IMR-90 (cell line): Measurements from ENCODE around the gene PRSS33. TPM values are rescaled to one million over a fixed set of nuclear protein-coding genes. Genes with fewer than 3 reads are reported as not detected.

Source experiments
- ATAC-seq: fragments of 200-7000 bp; cut with Tn5 transposase; 2 replicates; pipeline ENCODE4 v1.9.1; 2020; ENCODE audit warnings: low read depth, mild to moderate bottlenecking, moderate library complexity
- BruUV-seq: library from RNA; stranded (reverse); fragments of 400-500 nt; replicated peaks from 2 replicates; lab custom pipeline; 2021; lab: Mats Ljungman, UMichigan
- CTCF ChIA-PET: fragments of 300-600 bp; formaldehyde crosslinking; extraction: SDS; loops from one replicate; lab custom pipeline; 2021; ENCODE audit warnings: antibody characterized with exemption; lab: Yijun Ruan, JAX
- POLR2A ChIA-PET: fragments of 300-600 bp; sonication (Branson Sonifier 250); formaldehyde crosslinking; loops from one replicate; lab custom pipeline; 2022; ENCODE audit warnings: antibody characterized with exemption; ENCODE audit not compliant: unreplicated experiment; lab: Charles Lee
- DNase-seq: peaks from one replicate; pipeline ENCODE4 v3.0.0; 2013
- H2AFZ ChIP-seq: replicated peaks from 2 replicates; pipeline ENCODE3; 2013; ENCODE audit warnings: low read length, mild to moderate bottlenecking; ENCODE audit not compliant: poor library complexity
- H2AK5ac ChIP-seq: 2 replicates; pipeline ENCODE4 v1.6.1; 2013; ENCODE audit warnings: low read depth, low read length, inconsistent platforms
- H2AK9ac ChIP-seq: replicated peaks from 2 replicates; pipeline ENCODE3; 2013; ENCODE audit warnings: mild to moderate bottlenecking, low read depth, low read length, moderate library complexity; ENCODE audit not compliant: poor library complexity
- H2BK120ac ChIP-seq: 2 replicates; pipeline ENCODE4 v1.6.1; 2013; ENCODE audit warnings: low read depth, low read length, inconsistent platforms
- H2BK15ac ChIP-seq: 3 replicates; pipeline ENCODE4 v1.6.1; 2013; ENCODE audit warnings: low read depth, low read length, inconsistent platforms
- H2BK20ac ChIP-seq: 2 replicates; pipeline ENCODE4 v1.6.1; 2013; ENCODE audit warnings: low read depth, mild to moderate bottlenecking, inconsistent platforms, low read length, moderate library complexity
- H2BK5ac ChIP-seq: 2 replicates; pipeline ENCODE4 v1.6.1; 2013; ENCODE audit warnings: mild to moderate bottlenecking, low read depth, low read length, inconsistent platforms; ENCODE audit not compliant: poor library complexity, severe bottlenecking
- H3K14ac ChIP-seq: replicated peaks from 2 replicates; pipeline ENCODE4 v1.6.1; 2013; ENCODE audit warnings: low read depth, low read length, inconsistent platforms
- H3K18ac ChIP-seq: 2 replicates; pipeline ENCODE4 v1.6.1; 2013; ENCODE audit warnings: low read depth, low read length, control low read depth
- H3K23ac ChIP-seq: 2 replicates; pipeline ENCODE4 v1.6.1; 2013; ENCODE audit warnings: low read depth, low read length, inconsistent platforms
- H3K27ac ChIP-seq: 2 replicates; pipeline ENCODE4 v1.5.1; 2013; ENCODE audit warnings: mild to moderate bottlenecking, control low read depth, low read length; ENCODE audit not compliant: insufficient read depth
- H3K27me3 ChIP-seq: 2 replicates; pipeline ENCODE4 v1.6.1; 2013; ENCODE audit warnings: low read length; ENCODE audit not compliant: control insufficient read depth, insufficient read depth
- H3K36me3 ChIP-seq: 2 replicates; pipeline ENCODE4 v1.6.1; 2013; ENCODE audit warnings: low read length, mixed read lengths; ENCODE audit not compliant: control insufficient read depth, insufficient read depth
- H3K4ac ChIP-seq: 2 replicates; pipeline ENCODE4 v1.6.1; 2013; ENCODE audit warnings: low read depth, low read length, inconsistent platforms
- H3K4me1 ChIP-seq: 2 replicates; pipeline ENCODE4 v1.6.1; 2013; ENCODE audit warnings: low read length, mixed read lengths; ENCODE audit not compliant: control insufficient read depth, insufficient read depth
- H3K4me2 ChIP-seq: 2 replicates; pipeline ENCODE4 v1.6.1; 2013; ENCODE audit warnings: low read depth, mild to moderate bottlenecking, control low read depth, low read length, moderate library complexity
- H3K4me3 ChIP-seq: 2 replicates; pipeline ENCODE4 v1.5.1; 2013; ENCODE audit warnings: low read depth, mild to moderate bottlenecking, control low read depth, low read length, moderate library complexity; ENCODE audit not compliant: insufficient read depth
- H3K56ac ChIP-seq: 2 replicates; pipeline ENCODE4 v1.6.1; 2013; ENCODE audit warnings: low read length, inconsistent platforms; ENCODE audit not compliant: insufficient read depth; ENCODE audit errors: extremely low read depth
- H3K79me1 ChIP-seq, 2 experiments: 2 replicates each; pipeline ENCODE4 v1.6.1; 2013; ENCODE audit warnings: low read length in 2 of 2, inconsistent platforms in 1 of 2, low read depth in 1 of 2
- H3K9ac ChIP-seq: 2 replicates; pipeline ENCODE4 v1.6.1; 2013; ENCODE audit warnings: low read depth, low read length, control low read depth
- H3K9me1 ChIP-seq: 2 replicates; pipeline ENCODE4 v1.6.1; 2013; ENCODE audit warnings: low read length, inconsistent platforms; ENCODE audit not compliant: insufficient read depth
- H3K9me3 ChIP-seq: 2 replicates; pipeline ENCODE4 v1.6.1; 2013; ENCODE audit warnings: low read length; ENCODE audit not compliant: control insufficient read depth, insufficient read depth
- H4K20me1 ChIP-seq: 2 replicates; pipeline ENCODE4 v1.6.1; 2013; ENCODE audit warnings: low read length, inconsistent platforms; ENCODE audit not compliant: insufficient read depth
- H4K5ac ChIP-seq: 2 replicates; pipeline ENCODE4 v1.6.1; 2013; ENCODE audit warnings: mild to moderate bottlenecking, low read depth, low read length, control low read depth
- H4K8ac ChIP-seq, 2 experiments: 2 replicates each; pipeline ENCODE4 v1.6.1; 2013; ENCODE audit warnings: low read depth in 2 of 2, low read length in 2 of 2, control low read depth in 1 of 2, inconsistent platforms in 1 of 2
- H4K91ac ChIP-seq: 2 replicates; pipeline ENCODE4 v1.6.1; 2013; ENCODE audit warnings: low read depth, low read length, inconsistent platforms; ENCODE audit not compliant: insufficient read depth
- CEBPB ChIP-seq: IDR thresholded peaks from 2 replicates; pipeline ENCODE4 v1.6.1; 2012; ENCODE audit warnings: low read depth, low read length, improper control_type of control experiment
- CHD1 ChIP-seq: IDR thresholded peaks from 2 replicates; pipeline ENCODE4 v1.6.1; 2012; ENCODE audit warnings: low read depth, low read length, improper control_type of control experiment
- CTCF ChIP-seq: conservative IDR thresholded peaks from 2 replicates; pipeline ENCODE4 v1.5.1; 2012; ENCODE audit warnings: mild to moderate bottlenecking, low read depth, low read length, improper control_type of control experiment
- FOS ChIP-seq: fragments of 150-350 bp; IDR thresholded peaks from 2 replicates; pipeline ENCODE4 v1.6.1; 2016; ENCODE audit warnings: low read depth, low read length
- MAFK ChIP-seq: IDR thresholded peaks from 2 replicates; pipeline ENCODE4 v1.6.1; 2012; ENCODE audit warnings: low read depth, low read length, improper control_type of control experiment
- MAZ ChIP-seq: IDR thresholded peaks from 2 replicates; pipeline ENCODE4 v1.6.1; 2012; ENCODE audit warnings: low read depth, mild to moderate bottlenecking, low read length, improper control_type of control experiment, moderate library complexity, borderline replicate concordance
- MXI1 ChIP-seq: IDR thresholded peaks from 2 replicates; pipeline ENCODE4 v1.6.1; 2012; ENCODE audit warnings: low read depth, mild to moderate bottlenecking, low read length, moderate library complexity, borderline replicate concordance
- NFE2L2 ChIP-seq: fragments of 150-350 bp; IDR thresholded peaks from 2 replicates; pipeline ENCODE4 v1.6.1; 2016; ENCODE audit warnings: low read depth, mild to moderate bottlenecking, low read length
- POLR2A ChIP-seq: IDR thresholded peaks from 2 replicates; pipeline ENCODE4 v1.6.1; 2012; ENCODE audit warnings: mild to moderate bottlenecking, low read depth, low read length
- RAD21 ChIP-seq: IDR thresholded peaks from 2 replicates; pipeline ENCODE4 v1.6.1; 2012; ENCODE audit warnings: low read length, improper control_type of control experiment
- RCOR1 ChIP-seq: IDR thresholded peaks from 2 replicates; pipeline ENCODE4 v1.6.1; 2012; ENCODE audit warnings: mild to moderate bottlenecking, low read length, improper control_type of control experiment; ENCODE audit not compliant: insufficient replicate concordance
- SMC3 ChIP-seq: fragments of 150-350 bp; IDR thresholded peaks from 2 replicates; pipeline ENCODE4 v1.6.1; 2016; ENCODE audit warnings: low read depth, mild to moderate bottlenecking, antibody characterized with exemption, low read length, moderate library complexity
- USF2 ChIP-seq: fragments of 150-350 bp; IDR thresholded peaks from 2 replicates; pipeline ENCODE4 v1.6.1; 2017; ENCODE audit warnings: mild to moderate bottlenecking, antibody characterized with exemption, low read length, low read depth
- WGBS, 2 experiments: methylation state at CpG; one replicate each; pipeline versions ENCODE4 v1.1.5 to v1.1.7; 2013; ENCODE audit warnings: missing lambda C conversion rate in 2 of 2; ENCODE audit not compliant: insufficient read length in 1 of 2; ENCODE audit errors: extremely low coverage in 2 of 2; 5-methylcytosine and 5-hydroxymethylcytosine counted together
- dilution Hi-C: fragments of 300-500 bp; cut with HindIII; formaldehyde crosslinking; loops from one replicate; pipeline ENCODE4 v1.14.3; 2018; ENCODE audit warnings: low sequenced_read_pairs; ENCODE audit not compliant: unreplicated experiment
- in situ Hi-C: fragments of 300-500 bp; cut with MboI; formaldehyde crosslinking; loops from 3 replicates; pipeline ENCODE4 v1.14.3; 2019; ENCODE audit warnings: low sequenced_read_pairs, inconsistent platforms, mixed read lengths
- intact Hi-C: fragments of 100-400 bp; cut with micrococcal nuclease; formaldehyde crosslinking; loops from 2 replicates; pipeline ENCODE4 v1.10.0; 2022
- polyA plus RNA-seq, 3 experiments: library from polyadenylated mRNA; depleted of rRNA; stranded (reverse); fragments of >200 nt; gene quantifications; 2 replicates each; pipeline ENCODE4 v1.2.3, GENCODE V29; 2012; ENCODE audit warnings: low replicate concordance in 1 of 3
- total RNA-seq: library from RNA; depleted of rRNA; stranded (reverse); fragments of >200 nt; gene quantifications from 2 replicates; pipeline ENCODE4 v1.2.3, GENCODE V29; 2012
- TF ChIP-seq, protein P1 (sequence below): fragments of 150-350 bp; IDR thresholded peaks from 2 replicates; pipeline ENCODE4 v1.6.1; 2016; ENCODE audit warnings: low read depth, mild to moderate bottlenecking, low read length, moderate library complexity, borderline replicate concordance

Gene PRSS33
- total and polyA plus RNA-seq, 2 of the 4 experiments (the other 2 are of a cell fraction) = not detected

- ChIA-PET CTCF (no interaction called here), POLR2A (no interaction called here)
- no peak overlapping the region for H2BK20ac ChIP-seq
- H2BK120ac ChIP-seq = no peak overlapping the region
- no peak overlapping the region for H3K4me3 ChIP-seq
- H3K9me3 ChIP-seq = no peaks in the 10 kb centered on the region
- no peak overlapping the region for H3K4ac ChIP-seq
- no peak overlapping the region for H2BK5ac ChIP-seq
- no peak overlapping the region for H2BK15ac ChIP-seq
- no peak for DNase-seq
- no peak overlapping the region for H3K18ac ChIP-seq
- H2AK5ac ChIP-seq = no peak overlapping the region
- H3K4me1 ChIP-seq = no peaks in the 10 kb centered on the region
- ATAC-seq = no peak
- H3K23ac ChIP-seq = no peak overlapping the region
- H3K27ac ChIP-seq = no peak overlapping the region
- H3K36me3 ChIP-seq = no peaks in the 10 kb centered on the region
- H4K91ac ChIP-seq = no peak overlapping the region
- H4K20me1 ChIP-seq = no peaks in the 10 kb centered on the region
- in situ Hi-C loops = no loop called here
- WGBS, 2 experiments = 47% methylated on average over 5 of the region's 17 CpGs; no CpG with 5 or more reads in 1 of the 2 experiments
- no peak for TF ChIP-seq MXI1
- TF ChIP-seq CHD1 = no peak
- no peak for TF ChIP-seq SMC3
- TF ChIP-seq RCOR1 = no peak
- no peak for TF ChIP-seq NFE2L2
- no peak for TF ChIP-seq MAZ
- TF ChIP-seq RAD21 = no peak
- TF ChIP-seq, protein P1, sequence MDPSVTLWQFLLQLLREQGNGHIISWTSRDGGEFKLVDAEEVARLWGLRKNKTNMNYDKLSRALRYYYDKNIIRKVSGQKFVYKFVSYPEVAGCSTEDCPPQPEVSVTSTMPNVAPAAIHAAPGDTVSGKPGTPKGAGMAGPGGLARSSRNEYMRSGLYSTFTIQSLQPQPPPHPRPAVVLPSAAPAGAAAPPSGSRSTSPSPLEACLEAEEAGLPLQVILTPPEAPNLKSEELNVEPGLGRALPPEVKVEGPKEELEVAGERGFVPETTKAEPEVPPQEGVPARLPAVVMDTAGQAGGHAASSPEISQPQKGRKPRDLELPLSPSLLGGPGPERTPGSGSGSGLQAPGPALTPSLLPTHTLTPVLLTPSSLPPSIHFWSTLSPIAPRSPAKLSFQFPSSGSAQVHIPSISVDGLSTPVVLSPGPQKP = no peak
- no peak for TF ChIP-seq CTCF
- TF ChIP-seq MAFK = no peak
- TF ChIP-seq FOS = no peak
- no peak for TF ChIP-seq POLR2A
- no peak for TF ChIP-seq CEBPB
- TF ChIP-seq USF2 = no peak
- no peak overlapping the region for H4K8ac ChIP-seq
- H3K4me2 ChIP-seq = no peak overlapping the region
- no peak overlapping the region for H2AK9ac ChIP-seq
- H2AFZ ChIP-seq = no peak overlapping the region
- H4K5ac ChIP-seq = no peak overlapping the region
- H3K9ac ChIP-seq = no peak overlapping the region
- no peak overlapping the region for H3K14ac ChIP-seq
- no peak overlapping the region for H3K56ac ChIP-seq
- intact Hi-C loops = no loop called here
- H3K27me3 ChIP-seq = peaks cover 55% of the 10 kb centered on the region
- no peaks in the 10 kb centered on the region for H3K79me1 ChIP-seq
- no TSS peak for BruUV-seq
- no peaks in the 10 kb centered on the region for H3K9me1 ChIP-seq
- dilution Hi-C loops = no loop called here
Observed at GRCh38 chr16:2819939-2820835, 32.8 kb upstream of the PRSS33 start.
